Activated CD4-positive, CD25-positive, alpha-beta regulatory T cell treated with anti-CD3 and anti-CD28 coated beads, Interleukin-2, amount 50 U/mL, for 16 hours (primary cell): ENCODE data around the gene FAM222B.
A peak's percentile ranks its signal among the peaks of the same experiment; 100 is the strongest.
"Not testable (repeated sequence)": the region's sequence is repeated elsewhere in the genome, so short reads cannot be mapped to it uniquely, and the experiment has no call there.

Experiments
- DNase-seq: peaks from one replicate; pipeline ENCODE4 v3.0.0-alpha.2; 2020; ENCODE audit warnings: low read depth, low spot score

FAM222B gene

DNA sequence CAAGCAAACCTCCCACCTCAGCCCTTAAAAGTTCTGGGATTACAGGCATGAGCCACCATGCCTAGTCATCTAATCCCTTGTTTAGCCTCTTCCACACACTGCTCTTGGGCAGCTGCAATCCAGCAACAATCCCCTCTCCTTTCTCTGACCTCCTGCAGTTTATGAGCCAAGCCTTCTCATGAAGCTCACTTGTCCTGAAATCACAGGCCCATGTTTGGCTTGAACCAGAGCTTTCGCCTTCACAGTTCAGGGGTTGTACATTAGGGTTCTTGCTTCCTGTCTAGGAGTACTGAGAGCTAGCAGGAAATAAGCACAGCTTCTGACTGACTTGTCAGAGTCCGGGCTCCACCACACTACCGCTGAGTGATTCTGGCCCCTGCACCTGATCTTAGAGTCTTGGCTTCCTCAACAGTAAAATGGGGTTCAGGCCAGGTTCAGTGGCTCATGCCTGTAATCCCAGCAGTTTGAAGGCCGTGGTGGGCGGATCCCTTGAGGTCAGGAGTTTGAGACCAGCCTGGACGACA, 28.5 kb upstream of the FAM222B start:
- DNase-seq: peak; percentile 10

DNA sequence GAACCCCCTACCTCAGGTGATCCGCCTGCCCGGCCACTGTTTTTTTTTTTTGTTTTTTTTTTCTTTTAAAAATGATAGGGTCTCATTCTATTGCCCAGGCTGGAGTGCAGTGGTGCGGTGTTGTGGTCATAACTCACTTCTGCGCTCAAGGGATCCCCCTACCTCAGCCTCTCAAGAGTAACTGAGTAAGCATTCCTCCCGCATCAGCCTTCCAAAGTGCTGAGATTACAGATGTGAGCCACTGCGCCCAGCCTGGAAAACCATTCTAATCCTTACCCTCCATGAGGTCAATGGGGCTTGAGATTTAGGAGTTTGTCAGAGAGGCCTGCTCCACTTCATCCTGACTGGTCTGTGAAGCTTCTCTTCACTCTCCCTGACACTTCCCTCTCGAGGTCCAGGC, 24.7 kb upstream of the FAM222B start:
- no peak for DNase-seq

DNA sequence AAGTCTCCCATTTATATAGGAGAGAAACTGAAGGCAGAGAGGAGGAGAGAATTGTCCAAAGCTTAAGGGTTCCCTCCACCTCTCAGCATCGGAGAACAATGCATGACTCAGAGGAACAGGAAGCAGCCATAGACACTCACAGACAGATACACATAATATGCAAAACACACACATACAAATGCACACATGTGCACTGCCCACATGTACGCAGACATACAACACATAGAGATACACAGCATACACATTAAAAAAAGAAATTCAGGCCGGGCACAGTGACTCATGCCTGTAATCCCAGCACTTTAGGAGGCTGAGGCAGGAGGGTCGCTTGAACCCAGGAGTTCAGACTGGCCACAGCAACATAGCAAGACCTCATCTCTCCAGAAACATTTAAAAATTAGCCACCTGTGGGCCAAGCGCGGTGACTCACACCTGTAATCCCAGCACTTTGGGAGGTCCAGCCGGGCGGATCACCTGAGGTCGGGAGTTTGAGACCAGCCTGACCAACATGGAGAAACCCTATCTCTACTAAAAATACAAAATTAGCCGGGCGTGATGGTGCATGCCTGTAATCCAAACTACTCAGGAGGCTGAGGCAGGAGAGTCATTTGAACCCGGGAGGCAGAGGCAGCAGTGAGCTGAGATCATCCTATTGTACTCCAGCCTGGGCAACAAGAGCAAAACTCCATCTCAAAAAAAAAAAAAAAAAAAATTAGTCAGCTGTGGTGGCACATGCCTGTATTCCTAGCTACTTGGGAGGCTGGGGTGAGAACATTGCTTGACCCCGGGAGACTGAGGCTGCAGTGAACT, 23.6 kb upstream of the FAM222B start:
- DNase-seq: no peak

DNA sequence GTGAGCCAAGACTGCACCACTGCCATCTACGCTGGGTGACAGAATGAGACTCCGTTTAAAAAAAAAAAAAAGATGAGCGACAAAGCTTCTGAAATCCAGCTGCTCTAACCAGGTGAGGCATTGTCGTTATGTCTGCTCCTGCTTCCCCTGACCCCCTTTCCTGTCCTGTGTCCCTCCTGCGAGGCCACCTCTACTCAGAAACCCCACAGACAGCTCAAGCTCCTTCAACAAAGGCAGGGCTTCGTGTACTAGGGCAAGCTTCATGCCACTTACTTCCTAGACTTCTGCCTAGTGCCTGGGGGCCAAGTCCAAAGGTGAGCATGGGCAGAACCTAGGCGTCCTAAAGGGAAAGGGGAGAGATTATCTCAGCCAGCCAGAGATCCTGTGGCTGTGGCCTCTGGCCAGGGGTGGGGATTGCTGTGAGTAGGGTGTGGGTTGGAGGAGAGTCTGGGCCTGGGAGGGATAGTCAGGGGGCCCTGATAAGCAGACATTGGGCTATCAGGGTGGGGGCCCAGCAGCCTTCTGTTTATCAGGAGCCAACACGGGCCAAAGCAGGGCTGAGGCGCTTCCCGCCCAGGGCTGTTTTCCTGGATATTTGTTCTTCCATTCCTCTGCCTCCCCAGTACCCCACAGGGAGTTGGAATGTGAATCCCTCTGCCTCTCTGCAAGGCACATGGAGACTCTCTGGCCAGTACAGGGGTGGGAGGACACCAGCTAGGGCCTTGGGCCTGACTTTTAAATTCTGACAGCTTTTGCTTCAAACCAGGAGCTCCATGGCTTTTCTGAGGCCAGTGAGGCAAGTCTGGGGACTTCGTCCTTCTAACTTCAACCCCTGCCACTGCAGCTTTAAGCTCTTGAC, 22.6 kb upstream of the FAM222B start:
- no peak for DNase-seq

DNA sequence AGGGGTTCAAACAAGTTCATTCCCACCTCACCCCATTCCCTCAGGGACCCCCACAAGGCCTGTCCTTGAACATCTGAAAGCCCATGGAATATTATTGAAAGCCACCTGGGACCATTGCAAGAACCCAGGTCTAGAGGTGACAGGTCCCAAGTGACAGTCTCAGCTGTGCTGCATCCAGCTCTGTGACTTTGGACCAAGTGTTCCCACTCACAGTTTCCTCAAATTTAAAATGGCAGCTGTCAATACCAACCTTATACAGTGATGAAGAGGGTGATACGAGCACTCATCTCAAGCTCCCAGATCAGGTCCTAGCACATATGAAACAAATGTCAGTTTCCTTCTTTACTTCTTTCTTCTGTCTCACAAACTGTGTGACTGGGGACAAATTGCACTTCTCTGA, 21.4 kb upstream of the FAM222B start:
- DNase-seq: no peak

DNA sequence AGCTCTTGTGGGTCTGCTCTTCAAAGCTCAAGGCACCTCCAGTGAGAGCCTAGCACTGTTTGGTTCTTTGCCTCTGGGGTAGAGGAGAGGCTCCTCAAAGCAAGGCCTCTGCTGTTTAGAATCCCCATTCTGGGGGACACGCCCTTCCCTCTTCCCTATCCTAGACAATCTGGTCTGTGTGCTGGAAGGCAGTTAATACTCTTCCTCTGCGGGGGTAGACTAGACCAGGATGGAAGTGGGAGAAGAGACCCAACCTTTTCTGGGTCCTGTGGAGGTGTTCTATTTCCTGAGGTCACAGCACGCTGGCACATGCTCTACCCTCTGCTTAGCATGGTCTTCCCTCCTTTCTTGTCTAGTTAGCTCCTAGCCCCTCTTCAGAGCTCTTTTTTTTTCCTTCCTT, 20.0 kb upstream of the FAM222B start:
- DNase-seq: no peak

DNA sequence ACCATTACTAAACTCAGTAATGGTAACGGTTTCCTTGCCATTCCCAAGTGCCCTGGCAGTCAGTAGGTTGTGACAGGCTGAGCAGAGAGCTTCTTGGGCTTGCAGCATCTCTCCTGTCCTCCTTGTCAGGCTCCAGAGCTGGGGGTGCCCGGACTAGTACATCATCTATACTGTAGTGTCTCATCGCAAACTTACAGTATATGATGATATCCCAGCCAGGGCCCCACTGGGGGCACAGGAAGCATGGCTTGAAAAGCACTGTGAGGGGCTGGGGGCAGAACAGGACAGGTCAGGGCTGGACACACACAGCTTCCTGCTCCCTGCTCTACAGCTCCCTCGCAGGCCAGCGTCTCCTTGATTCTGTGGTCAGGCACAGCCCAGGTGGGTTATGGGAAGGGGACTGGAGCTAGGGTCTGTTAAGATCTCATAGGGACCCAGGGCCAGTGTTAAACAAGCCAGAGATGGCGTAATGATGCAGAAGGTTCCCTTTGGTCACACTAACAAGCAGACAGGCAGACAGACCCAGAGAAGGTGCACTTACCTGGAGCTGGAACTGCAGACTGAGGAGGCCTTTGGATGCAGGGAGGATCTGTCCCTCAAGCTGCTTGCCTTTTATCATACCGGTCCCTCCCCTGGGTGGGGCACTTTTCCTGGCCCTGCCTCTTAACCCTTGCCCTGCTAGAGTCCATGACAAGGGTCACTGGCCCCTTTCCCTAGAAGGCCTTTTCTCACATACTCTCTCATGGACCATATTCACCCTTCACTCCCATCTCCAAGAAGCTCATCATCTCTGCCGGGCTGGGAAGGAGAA, 19.0 kb upstream of the FAM222B start:
- no peak for DNase-seq

DNA sequence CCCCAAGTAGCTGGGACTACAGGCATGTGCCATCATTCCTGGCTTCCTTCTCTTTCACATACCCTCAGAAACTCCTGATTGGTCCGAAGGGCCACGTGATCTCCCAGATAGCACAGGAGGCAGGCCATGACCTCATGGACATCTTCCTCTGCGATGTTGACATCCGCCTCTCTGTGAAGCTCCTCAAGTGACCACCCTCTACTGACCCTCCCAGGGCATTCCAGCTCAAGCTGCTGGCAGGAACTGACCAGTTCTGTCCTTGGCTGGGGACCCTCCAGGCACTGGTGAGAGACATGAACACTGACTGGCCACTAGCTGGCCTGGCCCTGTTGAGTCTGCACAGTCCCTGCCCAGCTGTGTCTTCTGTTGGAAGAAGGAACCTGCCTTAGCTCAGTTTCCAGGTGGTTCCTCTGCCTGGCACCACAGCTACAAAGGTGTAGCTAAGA, 17.8 kb upstream of the FAM222B start:
- DNase-seq: no peak

DNA sequence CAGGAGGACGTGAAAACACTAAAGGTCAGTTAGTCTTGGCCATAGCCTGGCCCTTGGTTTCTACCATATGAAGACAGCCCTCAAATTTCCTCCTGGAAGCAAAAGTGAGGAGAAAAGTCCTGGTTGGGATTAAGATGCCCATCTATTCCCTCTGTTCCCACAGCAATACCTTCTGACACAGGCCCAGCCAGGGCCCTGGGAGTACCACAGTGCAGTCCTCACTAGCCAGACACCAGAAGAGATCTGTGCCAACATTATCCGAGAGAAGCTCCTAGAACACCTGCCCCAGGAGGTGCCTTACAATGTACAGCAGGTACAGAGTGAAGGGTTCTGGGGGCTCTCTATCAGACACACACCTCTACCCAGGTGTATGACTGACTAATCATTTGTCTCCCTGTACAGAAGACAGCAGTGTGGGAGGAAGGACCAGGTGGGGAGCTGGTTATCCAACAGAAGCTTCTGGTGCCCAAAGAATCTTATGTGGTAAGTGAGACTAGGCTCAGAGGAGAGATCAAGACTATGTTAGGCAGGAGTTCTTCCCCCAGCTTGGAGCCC, 16.3 kb upstream of the FAM222B start:
- DNase-seq: no peak

DNA sequence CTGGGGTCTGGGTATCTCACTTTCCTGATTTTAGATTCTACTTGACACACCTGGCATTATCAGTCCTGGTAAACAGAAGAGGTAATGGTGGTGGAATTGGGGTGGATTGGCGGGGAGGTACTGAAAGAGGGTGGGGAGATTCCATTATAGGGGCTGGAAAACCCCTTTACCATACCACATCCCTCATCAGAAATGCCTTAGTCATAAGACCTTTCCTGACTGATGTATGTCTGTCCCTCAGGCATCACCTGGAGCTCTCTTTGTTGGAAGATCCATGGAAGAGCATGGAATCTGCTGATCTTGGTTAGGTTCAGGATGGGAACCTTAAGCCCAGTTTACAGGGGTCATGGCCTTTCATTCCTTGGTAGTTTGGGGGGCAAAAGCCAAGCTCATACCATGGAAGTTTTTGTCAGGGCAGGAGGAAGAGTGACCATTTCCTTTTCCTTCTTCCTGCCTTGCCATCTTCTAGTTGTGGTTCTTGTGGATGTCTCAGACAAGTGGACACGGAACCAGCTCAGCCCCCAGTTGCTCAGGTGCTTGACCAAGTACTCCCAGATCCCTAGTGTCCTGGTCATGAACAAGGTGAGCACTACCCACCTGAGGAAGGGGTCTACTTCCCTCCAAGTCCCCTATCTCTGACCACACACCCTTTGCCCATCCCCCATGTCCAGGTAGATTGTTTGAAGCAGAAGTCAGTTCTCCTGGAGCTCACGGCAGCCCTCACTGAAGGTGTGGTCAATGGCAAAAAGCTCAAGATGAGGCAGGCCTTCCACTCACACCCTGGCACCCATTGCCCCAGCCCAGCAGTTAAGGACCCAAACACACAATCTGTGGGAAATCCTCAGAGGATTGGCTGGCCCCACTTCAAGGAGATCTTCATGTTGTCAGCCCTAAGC, 15.6 kb upstream of the FAM222B start:
- no peak for DNase-seq

DNA sequence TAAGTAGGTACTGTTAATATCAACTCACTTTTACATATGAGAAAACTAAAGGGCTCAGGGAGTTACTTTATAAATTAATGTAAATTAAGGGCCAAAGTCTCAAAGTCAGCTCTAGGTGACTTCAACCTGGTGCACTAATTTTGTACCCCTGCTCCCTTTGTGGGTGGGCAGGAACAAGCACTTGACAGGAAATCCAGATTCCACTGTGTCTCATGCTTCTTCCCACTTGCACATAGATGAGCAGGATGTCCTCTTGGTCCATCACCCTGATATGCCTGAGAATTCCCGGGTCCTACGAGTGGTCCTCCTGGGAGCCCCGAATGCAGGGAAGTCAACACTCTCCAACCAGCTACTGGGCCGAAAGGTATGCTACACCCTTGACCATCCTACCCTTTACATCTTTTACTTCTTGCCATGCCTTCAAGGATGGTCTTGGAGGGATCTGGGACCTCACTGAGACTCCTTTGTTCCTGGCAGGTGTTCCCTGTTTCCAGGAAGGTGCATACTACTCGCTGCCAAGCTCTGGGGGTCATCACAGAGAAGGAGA, 13.5 kb upstream of the FAM222B start:
- no peak for DNase-seq

DNA sequence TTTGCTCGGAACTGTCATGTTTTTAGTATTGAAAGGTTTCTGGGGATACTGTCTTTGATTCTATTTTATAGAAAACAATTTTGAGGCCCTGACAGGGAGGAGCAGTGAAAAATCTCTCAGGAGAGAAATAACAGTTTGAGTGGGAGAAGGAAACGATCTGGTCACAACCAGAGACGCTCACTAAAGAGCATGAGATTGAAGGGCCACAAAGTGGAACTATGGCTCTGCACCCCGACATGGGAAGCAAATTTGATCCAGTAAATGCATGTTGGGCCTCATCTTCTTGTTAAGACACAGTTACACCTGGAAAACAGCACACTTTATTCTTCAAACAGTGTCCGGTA, 12.7 kb upstream of the FAM222B start:
- no peak for DNase-seq

DNA sequence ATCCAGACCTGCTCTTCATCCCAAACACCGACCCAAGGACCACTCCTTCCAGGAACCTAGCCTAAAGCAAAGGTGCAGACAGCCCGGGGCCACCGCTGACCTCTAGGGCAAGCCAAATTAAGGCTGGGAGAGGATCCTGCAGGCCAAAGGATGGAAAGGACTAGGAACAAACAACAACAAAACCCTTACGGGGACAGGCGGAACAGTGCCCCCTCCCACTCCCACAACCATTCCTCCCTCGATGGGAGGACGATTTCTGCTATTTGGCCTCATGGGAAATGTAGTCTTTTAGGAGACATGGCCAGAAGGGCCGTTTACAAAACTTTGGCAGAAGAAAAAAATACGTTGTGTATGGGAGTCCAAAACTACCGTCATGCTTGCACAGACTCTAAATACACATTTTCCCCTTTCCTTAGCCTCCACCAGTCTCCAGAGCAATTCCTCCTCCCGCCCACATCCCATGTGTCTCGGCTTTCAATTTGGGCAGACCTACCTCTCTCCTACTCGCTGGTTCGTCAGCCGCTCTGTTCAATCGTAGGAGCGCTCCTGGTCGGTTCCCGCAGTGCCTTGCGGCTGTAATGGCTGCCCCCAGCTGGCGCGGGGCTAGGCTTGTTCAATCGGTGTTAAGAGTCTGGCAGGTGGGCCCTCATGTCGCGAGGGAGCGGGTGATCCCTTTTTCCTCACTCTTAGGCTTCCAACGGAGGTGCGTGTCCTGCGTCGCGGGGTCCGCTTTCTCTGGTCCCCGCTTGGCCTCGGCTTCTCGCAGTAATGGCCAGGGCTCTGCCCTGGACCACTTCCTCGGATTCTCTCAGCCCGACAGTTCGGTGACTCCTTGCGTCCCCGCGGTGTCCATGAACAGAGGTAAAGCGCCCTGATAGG, 12.1 kb upstream of the FAM222B start, which contains the start of gene ERAL1:
TSS of gene ERAL1 (plus strand) at position 560 of the 879 bp plus-strand sequence. CDS start at position 579, 19 bp downstream.
- DNase-seq: peak; percentile 71

DNA sequence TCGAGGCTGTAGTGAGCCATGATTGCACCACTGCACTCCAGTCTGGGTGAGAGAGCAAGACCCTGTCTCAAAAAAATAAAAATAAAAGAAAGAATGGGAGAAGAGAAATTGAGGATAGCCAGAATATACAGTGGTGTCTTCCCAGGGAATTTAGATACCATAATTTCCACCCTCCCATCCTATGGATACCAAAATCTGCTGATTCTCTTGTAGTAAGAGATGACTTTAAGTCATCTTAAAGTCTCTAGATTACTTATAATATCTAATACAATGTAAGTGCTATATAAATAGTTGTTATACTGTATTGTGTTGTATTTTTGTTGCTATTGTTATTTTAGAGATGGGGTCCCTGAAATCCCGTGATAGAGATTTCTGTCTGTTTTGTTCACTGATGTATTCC, 10.7 kb upstream of the FAM222B start:
- DNase-seq: no peak

DNA sequence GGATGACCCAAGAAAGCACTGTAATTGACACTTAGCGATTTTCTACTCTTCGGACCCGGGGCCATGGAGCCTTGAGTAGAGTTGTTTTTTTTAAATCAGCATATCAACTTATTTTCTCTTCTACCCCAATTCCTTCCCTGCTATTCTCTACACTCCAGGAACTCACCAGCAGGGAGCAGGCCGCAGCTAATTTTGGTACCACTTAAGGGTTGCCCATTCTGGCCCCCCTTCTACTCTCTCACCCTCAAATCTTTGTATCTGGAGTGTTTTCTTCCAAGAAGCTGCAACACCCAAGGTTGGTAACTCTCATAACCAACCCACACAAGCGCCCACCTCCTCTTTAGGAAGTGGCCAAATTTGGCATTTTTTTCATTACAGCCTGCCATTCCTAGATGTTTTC, 6.7 kb upstream of the FAM222B start:
- DNase-seq: no peak

DNA sequence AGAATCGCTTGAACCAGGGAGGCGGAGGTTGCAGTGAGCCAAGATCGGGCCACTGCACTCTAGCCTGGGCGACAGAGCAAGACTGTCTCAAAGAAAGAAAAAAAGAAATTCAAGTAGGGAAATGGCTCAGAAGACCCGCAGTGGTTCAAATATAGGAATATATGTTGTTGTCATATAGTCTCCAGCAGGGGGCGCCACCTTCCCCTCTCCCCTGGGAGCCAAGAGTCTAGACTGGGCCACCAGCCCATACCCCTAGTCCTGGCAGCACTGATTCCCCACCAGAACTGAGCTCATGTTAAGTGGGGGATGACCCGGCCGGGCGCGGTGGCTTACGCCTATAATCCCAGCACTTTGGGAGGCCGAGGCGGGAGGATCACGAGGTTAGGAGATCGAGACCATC, 6.1 kb upstream of the FAM222B start:
- peak; percentile 16 for DNase-seq

DNA sequence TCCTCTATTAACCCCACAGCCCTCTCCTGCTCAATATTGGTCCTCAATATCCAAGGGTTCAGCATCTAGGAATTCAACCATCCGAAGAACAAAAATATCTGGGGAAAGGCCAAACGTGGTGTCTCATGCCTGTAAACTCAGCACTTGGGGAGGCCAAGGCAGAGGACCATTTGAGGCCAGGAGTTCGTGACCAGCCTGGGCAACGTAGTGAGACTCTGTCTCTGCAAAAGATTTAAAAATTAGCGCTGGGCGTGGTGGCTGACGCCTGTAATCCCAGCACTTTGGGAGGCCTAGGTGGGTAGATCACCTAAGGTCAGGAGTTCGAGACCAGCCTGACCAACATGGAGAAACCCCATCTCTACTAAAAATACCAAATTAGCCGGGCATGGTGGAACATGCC, 4.1 kb upstream of the FAM222B start:
- not testable (repeated sequence) for DNase-seq

DNA sequence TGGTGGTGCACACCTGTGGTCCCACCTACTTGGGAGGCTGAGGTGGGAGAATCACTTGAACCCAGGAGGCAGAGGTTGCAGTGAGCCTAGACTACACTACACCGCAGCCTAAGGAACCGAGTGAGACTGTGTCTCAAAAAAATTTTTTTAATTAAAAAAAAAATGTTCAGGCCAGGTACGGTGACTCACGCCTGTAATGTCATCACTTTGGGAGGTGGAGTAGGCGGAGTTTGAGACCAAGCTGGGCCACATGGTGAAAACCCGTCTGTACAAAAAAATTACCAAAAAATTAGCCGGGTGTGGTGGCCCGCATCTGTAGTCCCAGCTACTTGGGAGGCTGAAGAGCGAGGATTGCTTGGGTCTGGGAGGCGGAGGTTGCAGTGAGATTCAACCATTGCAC, 3.6 kb upstream of the FAM222B start:
- no peak for DNase-seq

DNA sequence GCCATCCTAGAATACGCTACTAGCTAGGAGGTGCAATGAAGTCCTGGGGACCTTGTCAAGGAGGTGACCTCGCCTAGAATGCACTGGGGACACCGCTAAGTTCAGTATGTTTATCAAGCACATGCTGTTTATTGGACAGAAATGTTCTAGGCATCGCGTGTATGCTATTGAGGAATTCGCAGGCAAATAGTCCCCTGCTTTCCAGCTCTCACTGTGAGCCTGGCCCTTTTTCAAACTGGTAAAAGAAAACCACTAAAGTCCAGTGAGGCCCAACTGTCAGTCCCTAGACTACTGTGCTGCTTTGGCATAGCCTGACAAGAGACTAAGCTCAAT, 1.2 kb upstream of the FAM222B start:
- DNase-seq: no peak
